Measurements from ENCODE around the gene NFE2L2. TPM values are rescaled to one million over a fixed set of nuclear protein-coding genes. Genes with fewer than 3 reads are reported as not detected.
"Not testable (repeated sequence)": the region's sequence is repeated elsewhere in the genome, so short reads cannot be mapped to it uniquely, and the experiment has no call there.

Gene NFE2L2
- total RNA-seq, 1 donor from 2014 or later = 13.4 TPM

DNA sequence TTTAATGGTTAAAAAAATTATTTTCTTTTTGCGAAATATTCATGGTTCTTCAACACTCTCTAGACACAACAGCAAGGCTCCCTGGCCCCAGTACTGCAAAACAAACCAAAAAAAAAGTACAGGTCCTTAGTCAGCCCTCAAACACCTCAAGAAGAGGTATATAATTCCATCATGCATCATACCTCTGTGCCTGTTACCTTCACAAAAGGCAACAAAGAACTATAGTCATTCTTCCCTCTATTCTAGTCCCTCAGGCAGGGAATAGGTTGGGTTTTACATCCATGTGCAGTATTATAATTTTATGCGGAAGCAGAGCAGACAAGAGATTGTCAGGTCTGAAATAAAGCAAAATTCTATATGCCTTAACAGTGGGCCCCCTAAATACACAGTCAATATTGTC lies 8.5 kb downstream of the NFE2L2 start:
- DNase-seq = no peak

GRCh38 chr2:177255227-177255601 lies 9.3 kb downstream of the NFE2L2 start:
- DNase-seq = no peak

GRCh38 chr2:177254433-177255226 lies 9.9 kb downstream of the NFE2L2 start:
- no peak for DNase-seq

- DNase-seq = no peak
Observed at GRCh38 chr2:177253704-177254103, 10.8 kb downstream of the NFE2L2 start.

DNA sequence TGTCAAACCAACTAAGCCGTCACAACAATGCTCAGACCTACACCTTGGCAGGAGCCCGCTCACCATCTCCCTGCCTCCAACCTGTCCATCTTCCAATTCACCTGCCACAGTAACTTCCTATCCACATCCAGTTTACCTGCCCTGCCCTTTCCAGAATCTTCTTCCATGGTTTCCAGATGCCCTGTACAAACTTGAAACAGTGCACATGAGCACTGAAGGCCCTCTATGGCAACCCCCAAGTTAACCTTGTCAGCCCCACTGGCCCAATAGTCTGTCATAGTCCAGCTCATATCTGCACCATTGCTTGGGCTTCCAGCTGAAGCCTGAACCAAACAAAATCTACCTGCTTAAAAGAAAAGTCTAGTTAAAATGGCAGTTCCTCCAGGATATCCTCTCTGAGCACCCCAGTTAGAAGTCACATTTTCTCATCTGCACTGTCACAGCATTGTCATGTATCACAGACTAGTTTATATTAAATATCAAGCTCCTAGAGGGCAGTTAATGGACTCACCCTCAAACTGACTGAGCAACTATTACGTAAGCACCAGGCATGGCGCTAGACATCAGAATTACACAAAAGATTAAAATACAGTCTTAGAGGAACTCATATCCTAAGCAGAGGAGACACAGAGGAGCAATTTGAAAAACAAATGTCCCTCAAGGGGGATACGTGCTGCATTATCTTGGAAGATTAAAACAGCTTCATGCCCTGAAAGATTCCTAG lies 11.6 kb downstream of the NFE2L2 start:
- no peak for DNase-seq

GRCh38 chr2:177251165-177251542 lies 13.4 kb downstream of the NFE2L2 start:
- DNase-seq = no peak

DNA sequence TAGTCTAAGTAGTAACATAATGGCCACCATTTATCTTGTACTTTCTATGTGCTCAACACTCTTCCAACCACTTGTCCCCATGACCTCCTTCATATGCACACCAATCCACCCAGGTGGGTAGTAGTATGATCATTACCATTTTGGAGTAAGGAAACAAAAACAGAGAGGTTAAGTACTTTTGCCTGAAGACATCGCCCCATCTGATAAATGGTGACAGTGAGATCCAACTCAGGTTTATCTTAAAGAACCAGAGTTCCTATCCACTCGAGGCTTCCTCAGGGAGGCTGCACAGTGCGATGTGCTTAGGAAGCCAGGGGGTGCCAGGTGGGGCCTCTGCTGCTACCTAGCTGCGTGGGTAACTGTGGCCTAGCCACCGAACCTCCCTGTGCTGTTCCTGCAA lies 14.1 kb downstream of the NFE2L2 start:
- DNase-seq = no peak

DNA sequence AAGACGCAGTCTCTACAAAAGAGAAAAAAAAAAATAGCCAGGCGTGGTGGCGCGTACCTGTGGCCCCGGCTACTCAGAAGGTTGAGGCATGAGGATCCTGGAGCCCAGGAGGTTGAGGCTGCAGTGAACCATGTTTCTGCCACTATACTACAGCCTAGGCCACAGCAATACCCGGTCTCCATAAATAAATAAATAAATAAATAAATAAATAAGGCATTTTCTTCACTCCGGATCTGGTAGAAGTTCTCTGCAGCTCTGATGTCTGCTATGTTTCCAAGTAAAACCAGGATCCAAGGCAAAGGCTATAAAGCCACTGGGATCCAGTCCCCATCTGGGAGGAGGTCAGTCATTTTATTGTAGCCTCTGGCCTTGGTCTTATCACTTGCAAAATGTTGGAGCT lies 15.5 kb downstream of the NFE2L2 start:
- DNase-seq = no peak

DNA sequence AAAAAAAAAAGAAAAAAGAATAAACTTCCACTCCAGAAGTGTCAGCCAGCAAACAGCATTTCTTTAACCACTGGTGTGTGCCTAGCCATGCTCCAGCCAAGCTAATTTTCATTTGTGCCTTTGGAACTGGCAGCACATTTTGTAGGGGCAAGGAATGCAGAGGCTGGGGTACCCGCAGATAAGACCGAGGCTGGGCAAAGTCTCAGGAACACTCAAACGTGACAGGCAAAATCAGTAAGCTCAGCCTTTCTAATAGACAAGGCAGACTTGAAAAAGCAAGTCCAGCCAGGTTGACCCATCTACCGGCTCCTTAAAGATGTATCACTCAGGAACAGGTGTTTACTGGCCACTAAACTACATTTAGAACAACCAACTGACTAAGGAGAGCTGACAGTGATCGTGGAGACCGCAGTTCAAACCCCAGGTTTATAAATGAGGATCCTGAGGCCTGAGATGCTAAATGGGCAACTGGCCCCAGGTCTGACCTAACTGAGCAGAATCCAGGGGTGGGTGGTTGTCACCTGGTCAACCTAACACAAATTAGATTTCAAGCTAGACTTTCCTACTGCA lies 16.7 kb downstream of the NFE2L2 start:
- no peak for DNase-seq

DNA sequence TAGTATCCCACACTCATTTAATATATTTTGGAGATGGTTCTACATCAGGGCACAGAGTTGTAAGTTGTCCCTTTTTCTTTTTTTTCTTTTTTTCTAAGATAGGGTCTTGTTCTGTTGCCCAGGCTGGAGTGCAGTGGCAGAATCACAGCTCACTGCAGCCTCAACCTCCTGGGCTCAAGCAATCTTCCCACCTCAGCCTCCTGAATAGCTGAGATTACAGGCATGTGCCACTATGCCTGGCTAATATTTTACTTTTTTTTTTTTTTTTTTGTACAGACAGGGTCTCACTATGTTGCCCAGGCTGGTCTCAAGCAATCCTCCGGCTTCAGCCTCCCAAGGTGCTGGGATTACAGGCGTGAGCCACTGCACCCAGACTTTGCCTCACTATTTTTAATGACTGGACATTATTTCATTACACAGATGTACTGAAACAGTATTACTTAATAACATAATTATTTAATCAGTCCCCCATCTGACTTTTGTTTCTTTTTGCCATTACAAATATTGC lies 17.9 kb downstream of the NFE2L2 start:
- DNase-seq = not testable (repeated sequence)

GRCh38 chr2:177246000-177246399 lies 18.5 kb downstream of the NFE2L2 start:
- no peak for DNase-seq

- no peak for DNase-seq
Observed at GRCh38 chr2:177245010-177245422, 19.5 kb downstream of the NFE2L2 start.

DNA sequence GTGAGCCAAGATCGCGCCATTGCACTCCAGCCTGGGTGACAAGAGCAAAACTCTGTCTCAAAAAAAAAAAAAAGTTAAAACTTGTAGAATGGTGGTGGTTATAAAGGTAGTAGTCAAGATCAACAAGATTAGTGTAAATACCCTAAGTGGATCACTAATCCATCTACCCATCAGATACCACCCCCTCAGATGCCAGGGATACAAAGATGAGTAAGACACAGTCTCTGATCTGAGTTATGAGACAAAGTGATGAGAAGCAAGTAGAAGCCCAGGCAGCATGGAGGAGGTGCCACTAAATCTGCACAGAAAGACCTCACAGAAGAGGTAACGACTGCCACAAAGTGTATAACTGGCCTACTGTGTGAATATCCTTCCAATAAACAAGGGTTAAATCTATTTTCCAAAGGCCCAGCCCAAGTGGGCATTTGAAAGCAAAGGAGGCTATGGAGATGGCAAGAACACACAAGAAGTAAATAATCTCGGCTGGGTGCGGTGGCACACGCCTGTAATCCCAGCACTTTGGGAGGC lies 20.2 kb downstream of the NFE2L2 start:
- no peak for DNase-seq

- DNase-seq = no peak
Observed at GRCh38 chr2:177243476-177243875, 21.1 kb downstream of the NFE2L2 start.

GRCh38 chr2:177243073-177243472 lies 21.5 kb downstream of the NFE2L2 start:
- DNase-seq = no peak

GRCh38 chr2:177242121-177242987 lies 22.2 kb downstream of the NFE2L2 start:
- no peak for DNase-seq

GRCh38 chr2:177241711-177242120 lies 22.8 kb downstream of the NFE2L2 start:
- DNase-seq = no peak

GRCh38 chr2:177239932-177240630 lies 24.4 kb downstream of the NFE2L2 start:
- peak; percentile 16 for DNase-seq

DNA sequence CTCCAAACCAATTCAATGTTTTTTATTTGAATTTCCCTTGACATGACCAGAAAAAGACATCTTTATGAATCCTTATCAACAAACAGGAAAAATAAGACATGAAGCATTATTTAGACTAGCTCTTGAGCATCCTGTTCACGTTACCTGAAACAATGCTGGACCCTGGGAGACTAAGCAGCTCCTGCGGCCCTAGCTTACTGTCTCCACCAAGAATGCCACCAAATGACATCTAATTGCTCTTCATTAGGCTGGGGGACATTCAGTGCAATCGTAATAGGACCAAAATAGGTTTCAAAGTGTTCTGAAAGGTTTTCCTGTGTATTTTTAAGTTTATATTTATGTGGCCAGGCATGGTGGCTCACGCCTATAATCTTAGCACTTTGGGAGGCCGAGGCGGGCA lies 25.5 kb downstream of the NFE2L2 start:
- no peak for DNase-seq

- DNase-seq = no peak
Observed at GRCh38 chr2:177237932-177238331, 26.6 kb downstream of the NFE2L2 start.

DNA sequence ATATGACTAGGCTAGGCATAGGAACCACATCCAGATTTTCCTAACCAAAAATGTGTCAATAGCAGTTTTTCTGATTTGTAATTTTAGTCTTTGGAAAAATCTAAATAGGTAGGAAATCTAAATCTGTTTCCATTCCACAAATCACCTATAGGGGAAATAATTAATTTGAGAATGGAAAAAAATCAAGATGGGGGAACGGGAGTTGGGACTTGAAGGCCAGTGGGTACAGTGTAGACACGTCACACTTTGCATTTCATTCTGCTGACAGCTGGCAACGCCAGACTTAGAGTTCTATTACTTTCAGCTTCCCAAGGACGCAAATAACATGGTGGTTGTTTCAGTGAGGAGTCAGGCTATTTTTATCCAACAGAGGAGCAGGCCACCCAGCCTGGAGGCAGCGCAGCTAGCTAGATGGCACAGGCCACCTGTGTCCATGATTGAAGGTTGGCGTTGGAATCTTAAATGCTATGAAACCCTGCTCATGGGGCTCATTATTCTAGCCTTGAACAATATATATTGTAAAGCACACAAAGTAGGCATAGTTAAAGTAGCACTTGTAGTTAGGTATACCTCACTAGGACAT lies 28.6 kb downstream of the NFE2L2 start:
- DNase-seq = no peak

Measured in occipital lobe (tissue), 2 donors.